Subcutaneous adipose tissue (tissue), 4 donors: ENCODE measurements around the gene TOM1. TPM values are rescaled to one million over a fixed set of nuclear protein-coding genes. Genes with fewer than 3 reads are reported as not detected.

ENCODE experiments used
- total RNA-seq, 4 donors: library from RNA; depleted of rRNA; stranded (reverse); fragments of >200 nt; gene quantifications; one replicate each; pipeline ENCODE4 v1.1.0, GENCODE V29; 2016
- TF ChIP-seq, protein P1 (sequence below): fragments of 450-650 bp; IDR thresholded peaks from one replicate; pipeline ENCODE4 v1.5.1; 2016; ENCODE audit warnings: low read depth, mild to moderate bottlenecking, control low read depth, antibody characterized with exemption, moderate library complexity

The TOM1 gene
- total RNA-seq, 4 donors from 2014 or later: 54.5 to 94.4 (median 76.9) TPM

DNA sequence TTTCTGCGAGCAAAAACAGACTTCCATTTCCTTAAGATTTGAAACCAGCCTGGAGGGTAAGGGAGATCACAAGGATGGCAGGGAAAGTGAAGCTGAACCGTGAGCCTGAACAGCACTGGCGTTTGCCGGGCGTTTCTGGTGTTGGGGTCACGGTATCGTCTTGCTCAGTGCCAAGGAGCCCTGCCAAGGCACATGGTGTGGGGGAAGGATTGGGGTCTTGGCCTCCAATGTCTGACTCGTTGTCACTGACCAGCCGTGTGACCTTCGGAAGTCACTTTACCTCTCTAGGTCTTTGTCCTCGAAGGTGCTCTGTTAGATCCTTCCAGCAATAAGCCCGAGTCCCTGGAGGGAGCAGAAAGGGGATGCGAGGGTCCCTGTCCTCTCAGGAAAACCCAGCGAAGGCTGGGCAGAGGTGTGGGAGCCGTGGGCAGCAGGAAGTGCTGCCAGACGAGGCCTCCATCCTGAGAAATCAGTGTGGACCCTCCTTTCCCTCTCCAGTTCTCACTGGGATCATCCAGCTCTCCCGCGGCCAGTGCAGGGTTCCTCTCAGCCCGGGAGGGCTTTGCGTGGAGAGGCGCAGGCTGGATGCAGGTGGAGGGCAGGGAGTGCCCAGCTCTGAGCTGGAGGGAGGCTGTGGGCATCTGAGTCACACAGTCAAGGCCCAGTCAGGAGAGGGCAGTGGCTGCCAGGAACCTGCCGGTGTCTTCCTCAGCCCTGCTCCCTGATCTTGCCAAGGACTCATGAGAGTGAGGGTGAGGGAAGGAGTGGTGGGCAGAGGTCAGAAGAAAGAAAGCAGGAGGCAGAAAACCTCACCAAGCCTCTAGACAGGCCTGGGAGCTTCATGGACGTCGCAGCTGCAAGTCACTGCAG, 18.9 kb downstream of the TOM1 start:
- TF ChIP-seq, protein P1, sequence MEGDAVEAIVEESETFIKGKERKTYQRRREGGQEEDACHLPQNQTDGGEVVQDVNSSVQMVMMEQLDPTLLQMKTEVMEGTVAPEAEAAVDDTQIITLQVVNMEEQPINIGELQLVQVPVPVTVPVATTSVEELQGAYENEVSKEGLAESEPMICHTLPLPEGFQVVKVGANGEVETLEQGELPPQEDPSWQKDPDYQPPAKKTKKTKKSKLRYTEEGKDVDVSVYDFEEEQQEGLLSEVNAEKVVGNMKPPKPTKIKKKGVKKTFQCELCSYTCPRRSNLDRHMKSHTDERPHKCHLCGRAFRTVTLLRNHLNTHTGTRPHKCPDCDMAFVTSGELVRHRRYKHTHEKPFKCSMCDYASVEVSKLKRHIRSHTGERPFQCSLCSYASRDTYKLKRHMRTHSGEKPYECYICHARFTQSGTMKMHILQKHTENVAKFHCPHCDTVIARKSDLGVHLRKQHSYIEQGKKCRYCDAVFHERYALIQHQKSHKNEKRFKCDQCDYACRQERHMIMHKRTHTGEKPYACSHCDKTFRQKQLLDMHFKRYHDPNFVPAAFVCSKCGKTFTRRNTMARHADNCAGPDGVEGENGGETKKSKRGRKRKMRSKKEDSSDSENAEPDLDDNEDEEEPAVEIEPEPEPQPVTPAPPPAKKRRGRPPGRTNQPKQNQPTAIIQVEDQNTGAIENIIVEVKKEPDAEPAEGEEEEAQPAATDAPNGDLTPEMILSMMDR: no peak

DNA sequence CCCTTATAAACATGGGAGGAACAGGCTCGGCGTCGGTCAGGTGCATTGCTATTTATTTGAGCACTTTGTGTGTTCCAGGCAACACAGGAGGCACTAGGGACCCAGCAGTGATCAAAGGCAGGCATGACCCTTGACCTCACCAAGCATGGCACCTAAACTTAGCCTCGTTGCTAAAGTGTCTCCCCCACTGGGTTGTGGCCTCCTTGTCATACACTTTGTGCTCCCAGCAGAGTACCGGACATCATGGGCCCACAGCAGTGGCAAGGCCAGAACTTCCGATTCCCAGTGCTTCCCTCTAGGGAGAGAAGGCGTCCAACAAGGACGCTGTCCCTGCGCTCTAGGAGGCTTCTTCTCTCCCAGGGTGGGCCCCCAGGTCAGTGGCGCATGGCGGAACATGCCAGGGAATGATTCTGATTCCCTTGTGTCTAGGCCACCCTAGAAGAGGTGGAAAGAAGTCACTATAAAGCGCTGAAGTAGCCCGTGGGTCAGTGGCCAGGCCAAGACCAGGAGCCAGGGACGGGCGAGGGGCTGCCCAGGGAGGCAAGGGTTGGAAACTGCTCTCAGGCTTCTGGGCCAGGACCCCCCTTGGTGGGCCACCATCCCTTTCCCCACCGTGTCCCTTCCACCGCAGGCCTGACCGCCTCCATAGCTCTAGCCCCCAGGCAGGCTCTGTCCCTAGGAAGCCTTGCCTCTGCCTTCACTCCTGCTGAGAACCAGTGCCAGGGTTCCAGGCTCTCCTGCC, 19.7 kb downstream of the TOM1 start:
- TF ChIP-seq, protein P1: no peak

DNA sequence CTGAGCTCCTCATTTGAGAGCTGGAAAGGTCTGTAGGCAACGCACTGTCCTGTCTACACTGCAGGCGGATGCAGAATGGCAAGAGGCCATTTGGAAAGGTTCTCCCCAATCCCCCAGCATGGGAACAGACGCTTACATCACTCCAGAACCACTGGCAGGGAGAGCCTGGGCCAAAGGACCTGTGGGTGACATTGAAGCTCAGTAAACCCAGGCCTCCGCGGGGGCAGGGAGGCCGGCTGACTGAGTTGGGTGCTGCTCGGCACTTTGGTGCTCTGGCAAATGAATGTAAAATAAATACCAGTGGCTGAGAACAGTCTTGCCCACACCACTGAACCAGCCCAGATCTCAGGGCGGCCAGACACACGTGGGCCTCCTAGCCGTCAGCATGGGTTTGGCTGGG, 22.4 kb downstream of the TOM1 start:
- TF ChIP-seq, protein P1: no peak

DNA sequence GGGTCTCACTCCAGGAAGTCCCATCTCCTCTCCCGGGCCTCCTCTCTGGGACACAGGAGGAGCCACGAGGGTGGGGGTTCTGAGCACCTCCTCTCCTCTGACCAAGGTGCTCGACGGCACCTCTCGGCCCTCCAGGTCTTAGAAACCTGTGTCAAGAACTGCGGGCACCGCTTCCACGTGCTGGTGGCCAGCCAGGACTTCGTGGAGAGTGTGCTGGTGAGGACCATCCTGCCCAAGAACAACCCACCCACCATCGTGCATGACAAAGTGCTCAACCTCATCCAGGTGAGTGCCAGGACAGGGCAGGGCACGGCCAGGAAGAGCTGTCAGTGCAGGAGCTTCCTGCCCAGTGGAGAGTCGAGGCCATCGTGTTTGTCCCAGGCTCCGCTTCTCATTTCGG, 23.2 kb downstream of the TOM1 start:
- TF ChIP-seq, protein P1: no peak

DNA sequence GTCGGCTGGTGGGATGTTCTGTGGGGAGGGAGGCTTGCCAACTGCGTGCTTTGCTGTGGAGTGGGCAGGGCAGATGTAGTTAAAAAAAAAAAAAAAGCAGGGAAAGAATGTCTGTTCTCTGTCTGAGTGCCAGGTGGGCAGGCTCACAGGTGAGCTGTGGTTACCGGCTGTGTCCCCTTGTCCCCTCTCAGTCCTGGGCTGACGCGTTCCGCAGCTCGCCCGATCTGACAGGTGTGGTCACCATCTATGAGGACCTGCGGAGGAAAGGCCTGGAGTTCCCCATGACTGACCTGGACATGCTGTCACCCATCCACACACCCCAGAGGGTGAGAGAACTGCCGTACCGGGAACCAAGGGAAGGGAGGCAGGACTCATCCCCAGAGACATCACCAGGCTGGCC, 23.6 kb downstream of the TOM1 start:
- TF ChIP-seq, protein P1: no peak

DNA sequence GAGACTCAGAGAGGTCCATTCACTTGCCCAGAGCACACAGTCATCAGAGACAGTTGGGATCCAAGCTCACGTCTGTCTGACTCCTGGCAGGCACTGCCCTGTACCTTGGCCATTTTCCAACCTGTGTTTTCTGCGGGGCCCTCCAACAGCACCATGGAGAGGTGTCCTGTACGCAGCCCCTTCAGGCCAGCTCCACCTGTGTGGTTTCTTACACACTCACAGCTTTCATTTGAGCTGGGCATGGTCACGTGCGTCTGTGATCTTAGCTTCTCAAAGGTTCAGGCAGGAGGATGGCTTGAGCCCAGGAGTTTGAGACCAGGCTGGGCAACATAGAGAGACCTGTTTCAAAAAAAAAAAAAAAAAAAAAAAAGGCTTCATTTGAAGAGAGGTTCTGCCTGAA, 24.4 kb downstream of the TOM1 start:
- TF ChIP-seq, protein P1: no peak

DNA sequence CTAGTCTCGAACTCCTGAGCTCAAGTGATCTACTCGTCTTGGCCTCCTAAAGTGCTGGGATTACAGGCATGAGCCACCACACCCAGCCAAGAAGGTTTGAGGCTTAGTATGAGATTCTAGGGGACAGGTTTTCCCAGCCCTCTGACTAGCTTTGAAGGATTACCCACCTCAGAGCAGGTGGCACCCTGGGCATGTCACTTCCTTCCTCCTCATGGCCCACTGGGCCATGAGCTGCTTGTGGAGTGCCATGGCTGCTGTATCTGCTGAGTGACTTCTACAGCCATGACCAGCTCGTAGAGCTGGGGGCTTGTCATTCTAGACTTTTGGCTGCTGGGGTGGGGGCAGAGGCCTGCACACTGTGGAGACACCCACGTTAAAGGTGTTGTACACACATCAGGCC, 25.1 kb downstream of the TOM1 start:
- TF ChIP-seq, protein P1: no peak
